WTC11 (cell line): ENCODE measurements around the gene TSPAN33. TPM values are rescaled to one million over a fixed set of nuclear protein-coding genes. Genes with fewer than 3 reads are reported as not detected.

Source experiments
- ATAC-seq: fragments of 200-7000 bp; cut with Tn5 transposase; 2 replicates; pipeline ENCODE4 v1.10.0; 2021; ENCODE audit warnings: mild to moderate bottlenecking, moderate library complexity
- CTCF ChIA-PET: fragments of 300-600 bp; sonication (Branson Sonifier 250); formaldehyde crosslinking; loops from one replicate; lab custom pipeline; 2021; ENCODE audit warnings: antibody characterized with exemption; lab: Charles Lee
- POLR2A ChIA-PET: fragments of 350-600 bp; sonication (Branson Sonifier 250); formaldehyde crosslinking; loops from one replicate; lab custom pipeline; 2021; ENCODE audit warnings: antibody characterized with exemption; lab: Charles Lee
- DNase-seq: peaks from one replicate; pipeline ENCODE4 v3.0.0; 2021; ENCODE audit warnings: low spot score
- H3K27ac Mint-ChIP-seq: 2 replicates; pipeline ENCODE4 v1.8.0; 2021; ENCODE audit warnings: mixed read lengths
- H3K27me3 Mint-ChIP-seq: 2 replicates; pipeline ENCODE4 v1.8.0; 2021; ENCODE audit warnings: low read depth, mild to moderate bottlenecking, moderate library complexity, mixed read lengths
- H3K36me3 Mint-ChIP-seq: 2 replicates; pipeline ENCODE4 v1.8.0; 2021; ENCODE audit warnings: mixed read lengths
- H3K4me1 Mint-ChIP-seq: 2 replicates; pipeline ENCODE4 v1.8.0; 2022; ENCODE audit warnings: mixed read lengths
- H3K4me3 Mint-ChIP-seq: 2 replicates; pipeline ENCODE4 v1.8.0; 2021; ENCODE audit warnings: mild to moderate bottlenecking, moderate library complexity, mixed read lengths
- H3K9me3 Mint-ChIP-seq: 2 replicates; pipeline ENCODE4 v1.8.0; 2021; ENCODE audit warnings: mixed read lengths
- IRF2 ChIP-seq: sonication (generic); formaldehyde crosslinking; IDR thresholded peaks from 2 replicates; pipeline ENCODE4 v1.8.0; 2022; ENCODE audit warnings: low read depth, missing genetic modification reagents, borderline replicate concordance
- MYBL2 ChIP-seq: sonication (generic); formaldehyde crosslinking; IDR thresholded peaks from 2 replicates; pipeline ENCODE4 v1.8.1; 2023; ENCODE audit warnings: mild to moderate bottlenecking, moderate library complexity, missing genetic modification reagents
- NR1H2 ChIP-seq: sonication (generic); formaldehyde crosslinking; IDR thresholded peaks from 2 replicates; pipeline ENCODE4 v1.9.0; 2021; ENCODE audit warnings: mild to moderate bottlenecking, moderate library complexity, missing genetic modification reagents
- RELA ChIP-seq: sonication (generic); formaldehyde crosslinking; IDR thresholded peaks from 2 replicates; pipeline ENCODE4 v1.8.1; 2022; ENCODE audit warnings: missing genetic modification reagents, mild to moderate bottlenecking, borderline replicate concordance
- TEAD1 ChIP-seq: sonication (generic); formaldehyde crosslinking; IDR thresholded peaks from 2 replicates; pipeline ENCODE4 v1.8.0; 2022; ENCODE audit warnings: mild to moderate bottlenecking, missing genetic modification reagents
- TP53 ChIP-seq: sonication (generic); formaldehyde crosslinking; IDR thresholded peaks from 2 replicates; pipeline ENCODE4 v1.8.1; 2023; ENCODE audit warnings: mild to moderate bottlenecking, missing genetic modification reagents
- ZNF138 ChIP-seq: sonication (generic); formaldehyde crosslinking; conservative IDR thresholded peaks from 2 replicates; pipeline ENCODE4 v1.8.1; 2022; ENCODE audit warnings: mild to moderate bottlenecking, moderate library complexity, missing genetic modification reagents
- ZNF219 ChIP-seq: sonication (generic); formaldehyde crosslinking; IDR thresholded peaks from 2 replicates; pipeline ENCODE4 v1.8.0; 2023; ENCODE audit warnings: missing genetic modification reagents, mild to moderate bottlenecking, borderline replicate concordance
- ZNF671 ChIP-seq: fragments of 250-450 bp; sonication (Bioruptor Pico); IDR thresholded peaks from 2 replicates; pipeline ENCODE4 v1.8.0; 2021; ENCODE audit warnings: mild to moderate bottlenecking
- total RNA-seq: library from RNA; stranded (reverse); gene quantifications from 3 replicates; pipeline ENCODE4 v1.2.3, GENCODE V29; 2021
- TF ChIP-seq, protein P1 (sequence below): sonication (generic); formaldehyde crosslinking; IDR thresholded peaks from 2 replicates; pipeline ENCODE4 v1.8.0; 2023; ENCODE audit warnings: missing genetic modification reagents
- TF ChIP-seq, protein P2 (sequence below): sonication (generic); formaldehyde crosslinking; IDR thresholded peaks from 2 replicates; pipeline ENCODE4 v1.8.1; 2023; ENCODE audit warnings: mild to moderate bottlenecking, missing genetic modification reagents
- TF ChIP-seq, protein P3 (sequence below): sonication (generic); formaldehyde crosslinking; IDR thresholded peaks from 2 replicates; pipeline ENCODE4 v1.8.1; 2022; ENCODE audit warnings: missing genetic modification reagents, borderline replicate concordance
- TF ChIP-seq, protein P4 (sequence below): sonication (generic); formaldehyde crosslinking; IDR thresholded peaks from 2 replicates; pipeline ENCODE4 v1.8.1; 2022; ENCODE audit warnings: mild to moderate bottlenecking, moderate library complexity, missing genetic modification reagents
- TF ChIP-seq, protein P5 (sequence below): fragments of 250-450 bp; sonication (Bioruptor Pico); IDR thresholded peaks from 2 replicates; pipeline ENCODE4 v1.9.0; 2021; ENCODE audit warnings: mild to moderate bottlenecking
- TF ChIP-seq, protein P6 (sequence below): sonication (generic); formaldehyde crosslinking; IDR thresholded peaks from 2 replicates; pipeline ENCODE4 v1.8.1; 2023; ENCODE audit warnings: mild to moderate bottlenecking, moderate library complexity, missing genetic modification reagents

Gene TSPAN33
- total RNA-seq, 1 experiment from 2014 or later = 30.0 TPM

DNA sequence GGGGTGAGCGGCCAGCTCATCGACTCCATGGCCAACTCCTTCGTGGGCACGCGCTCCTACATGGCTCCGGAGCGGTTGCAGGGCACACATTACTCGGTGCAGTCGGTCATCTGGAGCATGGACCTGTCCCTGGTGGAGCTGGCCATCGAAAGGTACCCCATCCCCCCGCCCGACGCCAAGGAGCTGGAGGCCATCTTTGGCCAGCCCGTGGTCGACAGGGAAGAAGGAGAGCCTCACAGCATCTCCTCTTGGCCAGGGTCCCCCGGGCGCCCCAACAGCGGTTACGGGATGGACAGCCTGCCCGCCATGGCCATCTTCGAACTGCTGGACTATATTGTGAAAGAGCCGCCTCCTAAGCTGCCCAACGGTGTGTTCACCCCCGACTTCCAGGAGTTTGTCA lies 17.4 kb upstream of the TSPAN33 start (continued):
- TF ChIP-seq, protein P1, sequence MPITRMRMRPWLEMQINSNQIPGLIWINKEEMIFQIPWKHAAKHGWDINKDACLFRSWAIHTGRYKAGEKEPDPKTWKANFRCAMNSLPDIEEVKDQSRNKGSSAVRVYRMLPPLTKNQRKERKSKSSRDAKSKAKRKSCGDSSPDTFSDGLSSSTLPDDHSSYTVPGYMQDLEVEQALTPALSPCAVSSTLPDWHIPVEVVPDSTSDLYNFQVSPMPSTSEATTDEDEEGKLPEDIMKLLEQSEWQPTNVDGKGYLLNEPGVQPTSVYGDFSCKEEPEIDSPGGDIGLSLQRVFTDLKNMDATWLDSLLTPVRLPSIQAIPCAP = no peak
- TF ChIP-seq RELA (CRISPR knock-in tag) = no peak
- TF ChIP-seq, protein P2, sequence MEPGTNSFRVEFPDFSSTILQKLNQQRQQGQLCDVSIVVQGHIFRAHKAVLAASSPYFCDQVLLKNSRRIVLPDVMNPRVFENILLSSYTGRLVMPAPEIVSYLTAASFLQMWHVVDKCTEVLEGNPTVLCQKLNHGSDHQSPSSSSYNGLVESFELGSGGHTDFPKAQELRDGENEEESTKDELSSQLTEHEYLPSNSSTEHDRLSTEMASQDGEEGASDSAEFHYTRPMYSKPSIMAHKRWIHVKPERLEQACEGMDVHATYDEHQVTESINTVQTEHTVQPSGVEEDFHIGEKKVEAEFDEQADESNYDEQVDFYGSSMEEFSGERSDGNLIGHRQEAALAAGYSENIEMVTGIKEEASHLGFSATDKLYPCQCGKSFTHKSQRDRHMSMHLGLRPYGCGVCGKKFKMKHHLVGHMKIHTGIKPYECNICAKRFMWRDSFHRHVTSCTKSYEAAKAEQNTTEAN = no peak

DNA sequence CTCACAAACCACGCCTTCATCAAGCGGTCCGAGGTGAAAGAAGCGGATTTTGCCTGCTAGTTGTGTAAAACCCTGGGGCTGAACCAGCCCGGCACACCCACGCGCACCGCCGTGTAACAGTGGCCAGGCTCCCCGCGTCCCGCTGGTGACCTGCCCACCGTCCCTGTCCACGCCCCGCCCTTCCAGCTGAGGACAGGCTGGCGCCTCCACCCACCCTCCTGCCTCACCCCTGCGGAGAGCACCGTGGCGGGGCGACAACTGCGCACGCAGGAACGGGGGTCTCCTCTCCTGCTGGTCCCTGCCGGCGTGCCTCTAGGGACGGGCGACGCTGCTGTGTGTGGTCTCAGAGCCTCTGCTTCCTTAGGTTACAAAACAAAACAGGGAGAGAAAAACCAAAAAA lies 16.9 kb upstream of the TSPAN33 start:
- Mint-ChIP-seq H3K27me3 (peaks cover 13% of the 10 kb centered on the region), H3K36me3 (no peaks in the 10 kb centered on the region), H3K27ac (no peak overlapping the region), H3K9me3 (no peaks in the 10 kb centered on the region), H3K4me3 (no peak overlapping the region), H3K4me1 (no peaks in the 10 kb centered on the region)
- no peak for TF ChIP-seq ZNF138
- TF ChIP-seq IRF2 (CRISPR knock-in tag) = no peak
- TF ChIP-seq, protein P3, sequence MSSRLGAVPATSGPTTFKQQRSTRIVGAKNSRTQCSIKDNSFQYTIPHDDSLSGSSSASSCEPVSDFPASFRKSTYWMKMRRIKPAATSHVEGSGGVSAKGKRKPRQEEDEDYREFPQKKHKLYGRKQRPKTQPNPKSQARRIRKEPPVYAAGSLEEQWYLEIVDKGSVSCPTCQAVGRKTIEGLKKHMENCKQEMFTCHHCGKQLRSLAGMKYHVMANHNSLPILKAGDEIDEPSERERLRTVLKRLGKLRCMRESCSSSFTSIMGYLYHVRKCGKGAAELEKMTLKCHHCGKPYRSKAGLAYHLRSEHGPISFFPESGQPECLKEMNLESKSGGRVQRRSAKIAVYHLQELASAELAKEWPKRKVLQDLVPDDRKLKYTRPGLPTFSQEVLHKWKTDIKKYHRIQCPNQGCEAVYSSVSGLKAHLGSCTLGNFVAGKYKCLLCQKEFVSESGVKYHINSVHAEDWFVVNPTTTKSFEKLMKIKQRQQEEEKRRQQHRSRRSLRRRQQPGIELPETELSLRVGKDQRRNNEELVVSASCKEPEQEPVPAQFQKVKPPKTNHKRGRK = no peak
- TF ChIP-seq MYBL2 = no peak
- no peak for TF ChIP-seq TP53 (CRISPR knock-in tag)
- no peak for TF ChIP-seq ZNF219 (CRISPR knock-in tag)
- TF ChIP-seq, protein P4, sequence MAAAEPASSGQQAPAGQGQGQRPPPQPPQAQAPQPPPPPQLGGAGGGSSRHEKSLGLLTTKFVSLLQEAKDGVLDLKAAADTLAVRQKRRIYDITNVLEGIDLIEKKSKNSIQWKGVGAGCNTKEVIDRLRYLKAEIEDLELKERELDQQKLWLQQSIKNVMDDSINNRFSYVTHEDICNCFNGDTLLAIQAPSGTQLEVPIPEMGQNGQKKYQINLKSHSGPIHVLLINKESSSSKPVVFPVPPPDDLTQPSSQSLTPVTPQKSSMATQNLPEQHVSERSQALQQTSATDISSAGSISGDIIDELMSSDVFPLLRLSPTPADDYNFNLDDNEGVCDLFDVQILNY (CRISPR knock-in tag) = no peak
- TF ChIP-seq RELA (CRISPR knock-in tag) = no peak
- TF ChIP-seq, protein P5, sequence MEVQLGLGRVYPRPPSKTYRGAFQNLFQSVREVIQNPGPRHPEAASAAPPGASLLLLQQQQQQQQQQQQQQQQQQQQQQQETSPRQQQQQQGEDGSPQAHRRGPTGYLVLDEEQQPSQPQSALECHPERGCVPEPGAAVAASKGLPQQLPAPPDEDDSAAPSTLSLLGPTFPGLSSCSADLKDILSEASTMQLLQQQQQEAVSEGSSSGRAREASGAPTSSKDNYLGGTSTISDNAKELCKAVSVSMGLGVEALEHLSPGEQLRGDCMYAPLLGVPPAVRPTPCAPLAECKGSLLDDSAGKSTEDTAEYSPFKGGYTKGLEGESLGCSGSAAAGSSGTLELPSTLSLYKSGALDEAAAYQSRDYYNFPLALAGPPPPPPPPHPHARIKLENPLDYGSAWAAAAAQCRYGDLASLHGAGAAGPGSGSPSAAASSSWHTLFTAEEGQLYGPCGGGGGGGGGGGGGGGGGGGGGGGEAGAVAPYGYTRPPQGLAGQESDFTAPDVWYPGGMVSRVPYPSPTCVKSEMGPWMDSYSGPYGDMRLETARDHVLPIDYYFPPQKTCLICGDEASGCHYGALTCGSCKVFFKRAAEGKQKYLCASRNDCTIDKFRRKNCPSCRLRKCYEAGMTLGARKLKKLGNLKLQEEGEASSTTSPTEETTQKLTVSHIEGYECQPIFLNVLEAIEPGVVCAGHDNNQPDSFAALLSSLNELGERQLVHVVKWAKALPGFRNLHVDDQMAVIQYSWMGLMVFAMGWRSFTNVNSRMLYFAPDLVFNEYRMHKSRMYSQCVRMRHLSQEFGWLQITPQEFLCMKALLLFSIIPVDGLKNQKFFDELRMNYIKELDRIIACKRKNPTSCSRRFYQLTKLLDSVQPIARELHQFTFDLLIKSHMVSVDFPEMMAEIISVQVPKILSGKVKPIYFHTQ = no peak
- no peak for TF ChIP-seq ZNF671 (CRISPR knock-in tag)
- TF ChIP-seq, protein P6, sequence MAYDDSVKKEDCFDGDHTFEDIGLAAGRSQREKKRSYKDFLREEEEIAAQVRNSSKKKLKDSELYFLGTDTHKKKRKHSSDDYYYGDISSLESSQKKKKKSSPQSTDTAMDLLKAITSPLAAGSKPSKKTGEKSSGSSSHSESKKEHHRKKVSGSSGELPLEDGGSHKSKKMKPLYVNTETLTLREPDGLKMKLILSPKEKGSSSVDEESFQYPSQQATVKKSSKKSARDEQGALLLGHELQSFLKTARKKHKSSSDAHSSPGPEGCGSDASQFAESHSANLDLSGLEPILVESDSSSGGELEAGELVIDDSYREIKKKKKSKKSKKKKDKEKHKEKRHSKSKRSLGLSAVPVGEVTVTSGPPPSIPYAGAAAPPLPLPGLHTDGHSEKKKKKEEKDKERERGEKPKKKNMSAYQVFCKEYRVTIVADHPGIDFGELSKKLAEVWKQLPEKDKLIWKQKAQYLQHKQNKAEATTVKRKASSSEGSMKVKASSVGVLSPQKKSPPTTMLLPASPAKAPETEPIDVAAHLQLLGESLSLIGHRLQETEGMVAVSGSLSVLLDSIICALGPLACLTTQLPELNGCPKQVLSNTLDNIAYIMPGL (CRISPR knock-in tag) = no peak
- no peak for TF ChIP-seq NR1H2 (CRISPR knock-in tag)
- no peak for TF ChIP-seq TEAD1 (CRISPR knock-in tag)
- no peak for DNase-seq
- ChIA-PET CTCF (interaction anchor here (3.1 kb wide), 1 partner anchor 36 kb away, joined by 12 read pairs; no protein-coding TSS in a partner anchor), POLR2A (no interaction called here)
- no peak for ATAC-seq
